ENCODE results near the gene MDP1.

DNA sequence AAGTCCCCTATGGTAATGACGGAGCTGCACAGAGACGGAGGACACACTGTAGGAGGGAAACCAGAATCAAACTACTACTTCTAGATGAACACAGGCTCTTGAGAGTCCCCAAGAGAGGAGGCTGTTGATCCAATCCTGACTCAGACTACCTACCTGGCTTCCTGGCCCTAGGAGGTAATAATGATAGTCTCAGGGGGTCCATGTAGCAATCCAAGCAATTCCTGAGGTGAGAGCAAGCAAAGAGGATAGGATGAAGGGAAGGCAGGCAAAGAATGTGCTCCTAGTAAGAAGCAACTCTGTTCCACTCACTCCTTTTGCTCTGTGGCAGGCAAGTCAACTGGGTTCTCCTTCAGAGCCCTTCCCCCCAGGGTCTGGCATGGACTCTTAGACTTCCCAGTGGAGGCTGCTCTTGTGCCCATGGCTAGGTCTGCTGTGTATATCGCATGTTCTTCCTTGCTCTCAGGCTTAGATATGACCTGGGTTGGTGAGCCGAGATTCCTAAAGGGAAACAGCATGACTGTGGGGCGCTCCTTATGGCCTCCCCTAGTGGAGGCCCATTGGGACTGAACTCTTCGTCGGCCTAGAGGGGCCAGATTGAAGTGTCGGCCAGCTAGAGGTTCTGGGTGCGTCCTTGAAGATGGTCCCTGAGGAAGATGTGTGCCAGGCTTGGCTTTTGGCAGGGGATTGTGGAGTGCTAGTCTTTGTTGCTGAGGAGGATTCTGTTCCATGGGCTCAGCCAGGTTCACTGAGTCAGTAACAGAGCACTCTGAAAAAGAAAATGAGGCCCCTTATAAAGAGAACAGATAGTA, 24.4 kb upstream of the MDP1 start:
- TF ChIP-seq, protein P1, sequence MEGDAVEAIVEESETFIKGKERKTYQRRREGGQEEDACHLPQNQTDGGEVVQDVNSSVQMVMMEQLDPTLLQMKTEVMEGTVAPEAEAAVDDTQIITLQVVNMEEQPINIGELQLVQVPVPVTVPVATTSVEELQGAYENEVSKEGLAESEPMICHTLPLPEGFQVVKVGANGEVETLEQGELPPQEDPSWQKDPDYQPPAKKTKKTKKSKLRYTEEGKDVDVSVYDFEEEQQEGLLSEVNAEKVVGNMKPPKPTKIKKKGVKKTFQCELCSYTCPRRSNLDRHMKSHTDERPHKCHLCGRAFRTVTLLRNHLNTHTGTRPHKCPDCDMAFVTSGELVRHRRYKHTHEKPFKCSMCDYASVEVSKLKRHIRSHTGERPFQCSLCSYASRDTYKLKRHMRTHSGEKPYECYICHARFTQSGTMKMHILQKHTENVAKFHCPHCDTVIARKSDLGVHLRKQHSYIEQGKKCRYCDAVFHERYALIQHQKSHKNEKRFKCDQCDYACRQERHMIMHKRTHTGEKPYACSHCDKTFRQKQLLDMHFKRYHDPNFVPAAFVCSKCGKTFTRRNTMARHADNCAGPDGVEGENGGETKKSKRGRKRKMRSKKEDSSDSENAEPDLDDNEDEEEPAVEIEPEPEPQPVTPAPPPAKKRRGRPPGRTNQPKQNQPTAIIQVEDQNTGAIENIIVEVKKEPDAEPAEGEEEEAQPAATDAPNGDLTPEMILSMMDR (IDR thresholded peaks at IDR 0.05): no peak
- TF ChIP-seq EP300 (IDR thresholded peaks at IDR 0.05; ENCODE audit: borderline replicate concordance in 1 of 2, low read depth in 1 of 2, low read length in 1 of 2) (no peak), POLR2AphosphoS5 (IDR thresholded peaks at IDR 0.05; ENCODE audit: low read depth, low read length) (no peak), SMC3 (IDR thresholded peaks at IDR 0.05; ENCODE audit: low read depth, low read length) (no peak), FOSL2 (IDR thresholded peaks at IDR 0.05; ENCODE audit: borderline replicate concordance, low read depth) (no peak), TEAD4 (IDR thresholded peaks at IDR 0.05; ENCODE audit: borderline replicate concordance, insufficient read depth) (no peak), FOXM1 (IDR thresholded peaks at IDR 0.05; ENCODE audit: low read depth) (no peak), RFX5 (IDR thresholded peaks at IDR 0.05; ENCODE audit: low read length) (no peak)
- TF ChIP-seq, protein P2, sequence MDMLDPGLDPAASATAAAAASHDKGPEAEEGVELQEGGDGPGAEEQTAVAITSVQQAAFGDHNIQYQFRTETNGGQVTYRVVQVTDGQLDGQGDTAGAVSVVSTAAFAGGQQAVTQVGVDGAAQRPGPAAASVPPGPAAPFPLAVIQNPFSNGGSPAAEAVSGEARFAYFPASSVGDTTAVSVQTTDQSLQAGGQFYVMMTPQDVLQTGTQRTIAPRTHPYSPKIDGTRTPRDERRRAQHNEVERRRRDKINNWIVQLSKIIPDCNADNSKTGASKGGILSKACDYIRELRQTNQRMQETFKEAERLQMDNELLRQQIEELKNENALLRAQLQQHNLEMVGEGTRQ (IDR thresholded peaks at IDR 0.05; ENCODE audit: borderline replicate concordance, low read depth, low read length): no peak
- TF ChIP-seq, protein P3, sequence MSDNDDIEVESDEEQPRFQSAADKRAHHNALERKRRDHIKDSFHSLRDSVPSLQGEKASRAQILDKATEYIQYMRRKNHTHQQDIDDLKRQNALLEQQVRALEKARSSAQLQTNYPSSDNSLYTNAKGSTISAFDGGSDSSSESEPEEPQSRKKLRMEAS (IDR thresholded peaks at IDR 0.05; ENCODE audit: low read depth): no peak
- TF ChIP-seq, protein P4, sequence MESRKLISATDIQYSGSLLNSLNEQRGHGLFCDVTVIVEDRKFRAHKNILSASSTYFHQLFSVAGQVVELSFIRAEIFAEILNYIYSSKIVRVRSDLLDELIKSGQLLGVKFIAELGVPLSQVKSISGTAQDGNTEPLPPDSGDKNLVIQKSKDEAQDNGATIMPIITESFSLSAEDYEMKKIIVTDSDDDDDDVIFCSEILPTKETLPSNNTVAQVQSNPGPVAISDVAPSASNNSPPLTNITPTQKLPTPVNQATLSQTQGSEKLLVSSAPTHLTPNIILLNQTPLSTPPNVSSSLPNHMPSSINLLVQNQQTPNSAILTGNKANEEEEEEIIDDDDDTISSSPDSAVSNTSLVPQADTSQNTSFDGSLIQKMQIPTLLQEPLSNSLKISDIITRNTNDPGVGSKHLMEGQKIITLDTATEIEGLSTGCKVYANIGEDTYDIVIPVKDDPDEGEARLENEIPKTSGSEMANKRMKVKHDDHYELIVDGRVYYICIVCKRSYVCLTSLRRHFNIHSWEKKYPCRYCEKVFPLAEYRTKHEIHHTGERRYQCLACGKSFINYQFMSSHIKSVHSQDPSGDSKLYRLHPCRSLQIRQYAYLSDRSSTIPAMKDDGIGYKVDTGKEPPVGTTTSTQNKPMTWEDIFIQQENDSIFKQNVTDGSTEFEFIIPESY (IDR thresholded peaks at IDR 0.05; ENCODE audit: borderline replicate concordance, low read depth): no peak
- TF ChIP-seq, protein P5, sequence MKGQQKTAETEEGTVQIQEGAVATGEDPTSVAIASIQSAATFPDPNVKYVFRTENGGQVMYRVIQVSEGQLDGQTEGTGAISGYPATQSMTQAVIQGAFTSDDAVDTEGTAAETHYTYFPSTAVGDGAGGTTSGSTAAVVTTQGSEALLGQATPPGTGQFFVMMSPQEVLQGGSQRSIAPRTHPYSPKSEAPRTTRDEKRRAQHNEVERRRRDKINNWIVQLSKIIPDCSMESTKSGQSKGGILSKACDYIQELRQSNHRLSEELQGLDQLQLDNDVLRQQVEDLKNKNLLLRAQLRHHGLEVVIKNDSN (IDR thresholded peaks at IDR 0.05; ENCODE audit: borderline replicate concordance, low read depth): no peak

All from SK-N-SH (cell line).